A172 (cell line): ENCODE data around the gene PCDH19. TPM values are rescaled to one million over a fixed set of nuclear protein-coding genes. Genes with fewer than 3 reads are reported as not detected.

ENCODE experiments used
- DNase-seq: peaks from one replicate; pipeline ENCODE4 v3.0.0-alpha.2; 2015; ENCODE audit warnings: low spot score
- total RNA-seq: library from RNA; depleted of rRNA; stranded (reverse); fragments of >200 nt; shearing (Covaris generic); gene quantifications from 2 replicates; pipeline ENCODE4 v1.2.3, GENCODE V29; 2014

PCDH19 gene
- total RNA-seq, 1 experiment from 2014 or later = not detected

DNA sequence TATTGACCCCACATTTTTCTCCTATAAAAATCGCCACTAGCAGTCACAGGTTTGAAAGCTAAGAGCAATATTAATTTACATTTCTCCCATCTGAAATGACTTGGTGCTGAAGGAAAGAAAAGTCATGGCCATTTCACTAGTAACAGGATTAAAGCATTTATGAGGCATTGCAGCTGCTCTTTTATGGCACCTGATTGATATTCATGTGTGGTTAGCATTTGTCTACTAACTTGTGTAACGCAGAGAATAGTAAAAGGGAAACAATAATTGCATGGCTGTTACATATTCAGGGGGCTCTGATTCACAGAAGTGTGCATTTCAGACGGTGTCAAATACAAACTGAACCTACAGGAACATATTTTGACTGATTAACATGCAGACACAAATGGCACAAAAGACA lies 5.2 kb downstream of the PCDH19 start:
- no peak for DNase-seq

- no peak for DNase-seq
Observed at GRCh38 chrX:100395781-100396180, 14.3 kb downstream of the PCDH19 start.

DNA sequence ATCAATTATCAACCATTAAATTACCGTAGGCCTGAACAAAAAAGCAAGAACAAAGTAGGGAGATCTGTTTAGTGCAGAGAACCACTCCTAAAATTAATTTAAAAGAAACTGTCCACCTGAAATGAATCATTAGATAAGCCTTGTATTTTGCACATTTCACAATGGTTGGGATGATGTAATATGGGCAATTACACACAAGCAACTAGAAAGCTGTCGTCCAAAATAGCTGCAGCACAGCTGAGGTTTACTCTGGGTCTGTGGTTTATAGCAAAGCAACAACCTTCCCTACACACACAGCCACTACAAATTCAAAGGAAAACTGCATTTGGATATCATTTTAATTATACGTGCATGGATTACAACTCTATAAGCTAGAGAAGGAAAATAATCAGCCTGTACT lies 28.5 kb downstream of the PCDH19 start:
- DNase-seq = no peak

- DNase-seq = no peak
Observed at GRCh38 chrX:100379388-100379986, 30.6 kb downstream of the PCDH19 start.

DNA sequence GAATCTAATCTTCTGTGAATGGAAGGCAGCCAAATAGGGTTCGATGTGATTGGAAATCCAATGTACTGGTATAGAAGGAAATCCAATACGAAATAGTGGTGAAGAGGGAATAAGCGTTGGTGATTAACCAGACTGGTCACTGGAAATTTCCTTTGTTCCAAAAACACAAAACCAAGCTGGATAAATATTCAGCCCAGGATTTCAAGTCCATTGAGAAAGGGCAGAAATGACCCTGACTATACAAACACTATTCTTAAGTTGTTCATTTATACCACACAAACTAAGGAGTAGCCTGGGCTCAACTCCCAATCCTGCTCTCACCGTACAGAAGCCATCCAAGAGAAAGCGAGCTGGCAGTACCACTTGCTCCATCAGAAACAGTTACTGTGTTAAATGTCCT lies 32.2 kb downstream of the PCDH19 start:
- no peak for DNase-seq

DNA sequence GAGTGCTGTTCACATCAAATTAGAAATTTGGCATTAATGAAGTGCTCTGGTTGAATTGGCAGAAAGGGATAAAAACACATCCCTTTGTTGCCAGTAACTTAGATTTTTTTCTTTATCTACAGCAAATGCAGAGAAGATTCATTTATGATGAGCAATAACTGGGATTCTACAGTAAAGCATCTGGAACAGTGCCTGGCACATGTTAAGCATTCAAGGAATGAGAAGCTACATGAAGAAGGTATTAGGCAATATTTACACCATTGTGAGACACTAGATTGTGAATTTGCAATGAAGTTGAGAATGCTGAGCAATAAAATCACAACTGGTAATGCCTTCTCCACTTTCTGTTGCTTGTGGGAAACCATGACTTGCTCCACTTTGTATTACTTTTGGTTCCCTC lies 33.5 kb downstream of the PCDH19 start:
- no peak for DNase-seq

DNA sequence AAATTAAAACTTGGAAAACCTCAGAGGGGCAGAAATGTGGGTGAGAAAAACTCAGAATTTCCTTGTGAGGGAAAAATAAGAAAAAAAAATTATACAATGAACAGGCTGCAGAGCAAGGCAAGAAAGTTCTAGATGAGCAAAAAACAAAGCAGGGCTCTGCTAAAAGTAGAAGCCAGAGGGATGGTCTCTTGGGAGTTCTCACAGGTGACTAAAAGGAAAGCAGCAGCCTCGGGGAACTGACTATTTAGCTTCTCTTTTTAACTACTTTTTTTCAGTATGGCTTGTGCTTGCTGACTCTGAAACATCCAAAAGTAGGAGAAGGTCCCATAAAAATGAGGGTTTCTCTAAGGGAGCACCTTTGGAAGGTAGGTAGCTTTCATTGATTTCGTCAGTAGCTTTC lies 36.4 kb downstream of the PCDH19 start:
- no peak for DNase-seq

DNA sequence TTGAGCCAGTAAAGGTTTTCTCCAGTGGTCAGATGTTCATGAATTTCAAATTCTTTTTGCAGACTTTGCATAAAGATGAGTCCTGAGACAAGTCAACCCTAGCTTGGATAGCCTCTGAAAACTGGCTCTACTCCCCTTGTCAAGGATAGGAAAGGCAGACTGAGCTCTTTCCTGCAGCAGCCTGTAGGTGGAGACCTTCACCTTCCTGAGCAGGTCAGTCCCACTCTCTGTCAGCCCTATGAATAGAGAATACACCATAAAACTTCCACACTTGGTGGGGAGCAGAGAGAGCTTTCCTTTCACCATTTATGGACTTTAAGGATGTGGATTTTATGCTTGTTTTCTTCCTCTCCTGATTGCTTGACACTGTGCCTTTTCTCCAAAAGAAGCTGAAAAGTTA lies 41.9 kb downstream of the PCDH19 start:
- no peak for DNase-seq

DNA sequence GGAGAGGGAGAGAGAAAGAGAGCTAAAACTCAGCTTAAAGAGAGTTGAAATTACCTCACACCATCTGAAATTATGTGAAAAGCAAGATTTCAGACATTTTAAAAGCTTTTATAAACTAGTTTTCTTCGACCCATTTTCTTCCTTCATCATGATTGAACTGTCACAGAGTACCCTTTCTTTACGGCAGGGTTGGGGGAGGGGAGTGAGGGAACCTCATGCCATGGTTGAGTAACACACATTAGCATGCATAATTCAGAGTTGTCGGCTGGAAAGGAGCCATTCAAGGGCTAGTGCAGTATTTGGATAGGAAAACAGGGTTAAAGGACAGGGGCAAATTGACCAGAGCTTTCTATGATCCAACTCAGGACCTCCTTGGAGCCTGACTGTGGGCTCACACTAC lies 46.2 kb downstream of the PCDH19 start:
- DNase-seq = no peak

DNA sequence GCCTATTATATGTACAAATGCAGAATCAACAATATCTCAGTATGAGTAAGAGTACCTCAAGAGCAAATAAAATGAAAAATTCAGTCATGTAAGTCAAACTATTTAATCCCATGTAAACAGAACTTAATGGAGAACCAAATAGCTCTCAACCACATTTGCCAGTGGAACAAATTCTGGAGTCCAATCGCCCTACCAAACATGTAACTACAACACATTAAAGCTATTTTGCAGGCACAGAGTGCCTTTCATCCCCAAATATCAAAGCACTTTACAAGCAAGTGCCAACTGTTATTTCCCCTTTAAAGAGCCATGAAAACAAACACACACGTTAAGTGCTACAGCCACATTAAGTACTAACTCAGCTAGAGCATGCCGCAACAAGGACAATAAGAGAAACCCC lies 51.3 kb downstream of the PCDH19 start:
- no peak for DNase-seq

GRCh38 chrX:100356351-100356896 lies 53.6 kb downstream of the PCDH19 start:
- DNase-seq = no peak

DNA sequence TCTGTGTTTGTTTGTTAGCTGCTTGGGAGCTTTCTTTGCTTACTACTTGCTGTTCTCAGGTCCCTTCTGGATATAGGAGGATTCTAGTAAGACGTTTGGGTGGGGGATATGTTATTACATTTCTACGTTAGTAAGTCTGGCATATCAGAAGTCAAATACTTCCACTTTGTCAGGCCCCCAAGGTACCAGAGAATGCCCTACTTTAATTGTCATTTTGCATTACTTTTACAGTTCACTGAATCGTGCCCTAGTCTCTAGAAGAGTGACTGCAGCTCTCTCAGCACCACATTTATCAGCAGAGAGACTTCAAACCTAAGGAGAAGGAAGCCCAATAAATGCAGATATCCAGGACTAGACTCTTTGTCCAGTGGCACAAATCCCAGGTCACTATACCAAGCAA lies 54.4 kb downstream of the PCDH19 start:
- no peak for DNase-seq

DNA sequence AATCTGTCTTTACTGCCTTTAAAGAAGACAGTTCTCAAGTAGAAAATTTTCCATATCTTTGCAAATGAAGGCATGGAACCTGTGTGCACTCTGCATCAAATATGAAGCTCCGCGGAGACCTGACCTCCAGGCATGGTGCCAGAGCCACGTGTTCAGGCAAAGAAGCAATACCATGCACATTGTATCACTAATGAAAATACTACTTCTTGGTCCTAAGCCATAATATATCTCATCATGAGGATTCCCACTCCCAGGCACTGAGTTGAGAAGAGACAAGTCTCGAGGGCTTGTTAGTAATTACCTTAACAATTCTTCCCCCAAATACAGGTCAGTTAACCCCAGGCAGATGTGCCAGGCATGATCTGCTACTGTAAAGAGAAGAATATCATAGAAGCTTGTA lies 56.7 kb downstream of the PCDH19 start:
- no peak for DNase-seq

GRCh38 chrX:100350704-100351489 lies 59.2 kb downstream of the PCDH19 start:
- no peak for DNase-seq

DNA sequence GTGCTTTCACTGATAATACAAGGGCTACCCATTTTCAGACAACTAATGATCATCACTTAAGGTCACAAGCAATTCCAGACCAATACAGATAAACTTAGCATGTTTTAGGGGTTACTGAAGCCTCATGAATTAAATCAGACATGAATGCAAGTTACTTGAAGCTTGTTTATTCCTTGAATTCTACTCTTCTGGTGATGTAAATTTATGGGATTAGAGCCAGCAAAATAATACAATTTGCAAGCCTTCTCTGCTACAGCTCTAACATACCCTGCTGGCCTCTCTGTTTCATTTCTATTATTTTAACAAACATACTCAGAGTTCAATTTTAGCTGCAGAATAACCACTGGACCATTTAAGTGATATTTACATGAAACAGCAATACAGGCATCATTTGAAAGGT lies 60.7 kb downstream of the PCDH19 start:
- DNase-seq = no peak

DNA sequence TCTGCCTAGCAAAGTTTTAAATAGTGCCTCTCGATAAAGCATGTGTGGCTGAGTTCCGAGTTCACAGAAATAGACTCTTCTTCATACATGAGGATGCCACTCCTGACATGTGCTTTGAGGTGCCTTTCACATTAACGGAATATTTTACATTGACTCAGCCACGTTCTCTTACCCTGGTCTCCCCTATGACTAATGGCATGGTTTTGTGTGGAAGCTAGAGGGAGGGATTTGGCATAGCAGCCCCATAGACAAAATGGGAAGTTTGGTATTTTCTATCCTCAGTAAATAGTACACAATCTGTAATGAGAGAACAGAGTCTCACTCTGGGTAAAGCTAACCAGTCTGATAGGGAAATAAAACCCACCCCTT lies 68.9 kb downstream of the PCDH19 start:
- DNase-seq = no peak

DNA sequence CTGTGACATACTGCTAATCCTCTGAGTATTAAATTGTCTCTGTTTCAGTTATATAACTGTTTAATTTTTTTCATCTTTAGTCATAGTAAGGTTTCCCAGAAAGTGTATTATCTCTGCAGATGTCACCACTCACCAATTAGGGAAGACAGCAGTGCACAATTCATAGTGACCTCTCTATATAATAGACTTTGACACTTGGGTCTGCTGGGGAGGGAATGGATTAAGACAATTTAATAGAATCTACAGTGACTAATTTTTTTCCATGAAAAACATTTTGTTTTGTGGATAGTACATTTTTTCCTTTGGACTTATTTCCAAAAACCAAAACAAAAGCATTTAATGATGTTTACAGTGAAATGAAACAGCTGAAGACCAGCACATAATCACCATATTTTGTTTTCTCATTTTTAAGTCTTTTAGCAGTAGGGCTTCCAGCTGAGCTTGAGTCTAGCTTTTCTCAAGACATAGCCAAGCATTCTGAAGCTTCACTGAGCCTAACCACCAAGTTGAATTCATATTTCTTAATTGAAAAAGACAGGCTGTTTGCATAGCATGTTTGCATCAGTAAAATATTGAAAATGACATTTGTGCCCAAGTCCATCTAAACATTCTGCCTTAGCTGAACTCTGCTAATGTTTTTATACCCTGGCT lies 69.5 kb downstream of the PCDH19 start:
- DNase-seq = no peak

GRCh38 chrX:100328351-100328750 lies 81.7 kb downstream of the PCDH19 start:
- no peak for DNase-seq

- DNase-seq = no peak
Observed at GRCh38 chrX:100319716-100320115, 90.4 kb downstream of the PCDH19 start.

- DNase-seq = no peak
Observed at GRCh38 chrX:100316987-100317386, 93.1 kb downstream of the PCDH19 start.

DNA sequence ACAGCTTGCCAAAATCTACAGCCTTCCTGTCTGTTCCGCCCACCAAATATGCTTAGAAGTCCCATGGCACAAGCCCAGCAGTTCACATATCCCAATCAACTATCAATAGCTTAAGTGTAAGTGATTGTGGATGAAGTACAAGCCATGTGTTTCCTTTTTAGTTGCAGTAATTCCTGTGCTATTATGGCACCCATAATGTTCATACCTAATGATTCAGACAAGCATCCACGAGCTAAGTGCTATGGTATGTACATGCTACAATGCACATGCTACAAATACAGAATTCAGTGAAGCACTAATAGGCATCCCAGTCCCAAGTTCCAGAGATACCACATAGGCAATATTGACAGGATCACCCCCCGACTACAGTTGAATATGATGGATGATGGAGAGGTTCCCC lies 94.5 kb downstream of the PCDH19 start:
- DNase-seq = no peak

DNA sequence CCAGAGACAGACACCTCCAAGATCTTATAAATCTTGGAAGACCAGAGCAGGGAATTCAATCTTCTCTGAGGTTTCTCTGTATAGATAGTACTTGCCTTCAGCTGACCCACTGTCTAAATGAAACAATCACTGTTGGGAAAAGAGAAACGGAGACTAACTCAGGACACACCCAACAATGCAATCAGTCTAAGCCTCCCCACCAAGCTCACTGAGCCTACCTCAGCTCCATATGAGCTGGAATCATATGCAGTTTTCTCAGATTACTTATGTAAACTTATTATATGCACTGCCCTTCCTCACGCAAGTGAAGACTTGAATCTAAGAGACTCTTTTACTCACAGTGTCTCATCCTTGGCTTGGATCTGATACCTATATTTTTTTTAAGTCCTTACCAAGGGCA lies 110.5 kb downstream of the PCDH19 start:
- DNase-seq = no peak

DNA sequence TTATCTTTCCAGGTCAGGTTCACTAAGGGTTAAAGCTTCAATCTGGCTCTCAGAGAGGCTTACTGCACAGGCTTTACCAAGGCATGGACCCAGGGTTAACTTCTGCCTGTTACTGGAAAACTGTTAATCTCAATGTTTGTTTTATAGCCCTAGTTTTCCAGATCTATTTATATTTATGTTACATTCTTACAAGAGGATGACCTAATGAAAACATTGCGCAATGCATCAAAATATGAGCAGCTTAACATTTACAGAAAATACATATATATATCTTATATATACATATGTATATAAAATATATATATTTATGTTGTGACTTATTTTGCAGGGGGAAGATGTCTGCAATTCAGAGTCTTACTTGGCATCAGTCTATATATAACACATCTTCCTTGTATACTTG lies 112.3 kb downstream of the PCDH19 start:
- DNase-seq = no peak
